HG03039 (cell line): ENCODE measurements around the gene HTR4.

ENCODE experiments used
- ATAC-seq: cut with Tn5 transposase; IDR thresholded peaks from one replicate; pipeline ENCODE4 v1.9.1; 2021; ENCODE audit warnings: mild to moderate bottlenecking, moderate library complexity; ENCODE audit not compliant: unreplicated experiment

The HTR4 gene

DNA sequence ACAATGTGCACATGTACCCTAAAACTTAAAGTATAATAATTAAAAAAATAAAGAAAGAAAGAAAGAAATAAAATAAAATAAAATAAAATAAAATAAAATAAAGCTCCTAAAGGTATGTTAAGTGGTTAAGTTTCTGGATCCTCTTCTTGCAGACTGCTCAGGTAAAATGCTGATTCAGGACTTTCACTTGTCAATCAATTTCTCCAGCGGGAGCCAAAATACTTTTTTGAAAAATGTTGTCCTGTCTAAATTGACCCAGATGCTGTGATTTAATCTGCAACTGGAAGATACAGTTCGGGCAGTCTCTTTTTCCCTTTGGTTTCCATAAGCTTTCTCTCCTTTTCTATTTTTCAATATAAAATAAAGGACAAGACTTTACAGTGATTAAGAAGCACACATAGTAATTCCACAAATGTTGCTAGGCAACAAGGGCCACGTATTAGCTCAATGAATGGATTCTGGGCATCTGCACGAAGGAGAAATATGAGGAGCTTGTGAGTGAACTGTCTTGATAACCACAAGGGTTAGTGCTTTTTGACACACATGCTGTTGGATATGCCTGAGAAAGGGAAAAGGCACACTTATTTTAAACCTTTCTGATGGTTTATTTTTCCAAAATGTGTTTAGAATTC, 38.6 kb downstream of the HTR4 start:
- no peak for ATAC-seq

DNA sequence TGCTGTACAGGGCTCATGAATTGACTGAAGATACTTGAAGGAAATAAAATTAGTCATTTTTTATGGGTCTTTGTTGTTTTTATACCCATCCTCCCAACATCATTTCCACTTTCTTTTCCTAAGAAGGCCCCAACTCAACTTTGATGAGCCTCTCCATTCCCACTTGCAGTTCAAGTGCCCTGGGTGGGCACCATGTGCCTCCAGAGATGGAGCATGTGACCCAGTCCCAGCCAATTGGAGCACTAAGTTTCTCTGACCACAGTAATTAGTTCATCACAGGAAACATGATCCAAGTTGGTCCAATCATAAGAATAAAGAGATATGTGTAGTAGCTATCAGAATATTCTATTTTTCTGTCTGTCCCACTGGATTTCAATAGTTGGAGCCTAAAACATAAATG, 46.9 kb downstream of the HTR4 start:
- no peak for ATAC-seq

DNA sequence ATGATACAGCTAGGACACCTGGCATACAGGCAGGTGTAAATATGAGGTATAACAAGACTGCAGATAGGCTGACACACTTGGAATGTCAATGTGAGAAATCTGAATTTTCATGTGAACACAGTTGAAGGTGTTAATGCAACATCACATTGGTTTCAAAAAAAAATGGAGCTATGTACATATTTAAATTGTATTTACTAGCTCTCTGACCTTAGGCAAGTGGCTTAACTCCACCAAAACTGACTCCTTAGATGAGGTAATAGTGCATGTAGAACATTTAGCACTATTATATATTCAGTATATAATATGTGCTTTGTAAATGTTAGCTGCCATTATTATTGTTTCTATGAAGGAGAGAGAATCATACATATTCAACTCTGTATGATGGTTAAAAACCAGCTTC, 48.0 kb downstream of the HTR4 start:
- no peak for ATAC-seq

DNA sequence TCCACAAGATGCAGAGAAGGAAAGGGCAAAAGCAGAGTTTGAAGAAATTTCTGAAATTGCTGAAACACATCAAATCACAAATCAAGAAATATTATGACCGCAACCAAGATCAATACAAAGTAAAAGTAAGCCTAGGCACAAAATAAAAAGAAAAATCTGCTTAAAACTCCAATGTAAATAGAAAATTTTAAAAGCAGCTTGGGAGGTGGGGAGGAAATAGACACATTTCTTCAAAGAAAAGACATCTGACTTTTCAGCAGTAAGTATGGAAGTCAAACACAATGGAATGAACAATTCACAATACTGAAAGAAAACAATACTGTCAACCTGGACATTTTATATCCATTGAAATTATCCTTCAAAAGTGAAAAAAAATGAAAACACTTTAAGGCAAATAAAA, 55.1 kb downstream of the HTR4 start:
- no peak for ATAC-seq

GRCh38 chr5:148595697-148596096, 58.6 kb downstream of the HTR4 start:
- no peak for ATAC-seq

- no peak for ATAC-seq
These were observed 67.5 kb downstream of the HTR4 start for GRCh38 chr5:148586796-148587195.

- ATAC-seq = no peak
These were observed 68.3 kb downstream of the HTR4 start for GRCh38 chr5:148585988-148586387.

- no peak for ATAC-seq
These were observed 70.2 kb downstream of the HTR4 start for GRCh38 chr5:148584103-148584502.

GRCh38 chr5:148583421-148583965, 70.8 kb downstream of the HTR4 start:
- no peak for ATAC-seq

DNA sequence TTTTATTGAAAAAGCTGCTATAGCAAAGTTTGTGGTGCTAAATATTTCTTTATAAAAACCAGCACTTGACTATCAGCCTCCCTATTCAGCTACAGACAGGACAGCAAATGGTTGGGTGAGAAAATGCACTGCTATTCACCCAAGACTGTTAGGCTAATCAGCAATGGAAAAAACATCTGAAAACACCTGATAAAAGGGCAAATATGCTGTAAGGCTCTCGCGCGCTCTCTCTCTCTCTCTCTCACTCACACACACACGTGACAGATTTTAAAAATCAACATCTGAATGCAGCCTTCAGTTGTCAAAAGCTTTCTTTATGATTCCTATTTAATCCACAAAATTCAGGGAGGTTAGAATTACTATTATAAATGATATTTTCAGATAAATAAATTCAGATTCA, 80.2 kb downstream of the HTR4 start:
- no peak for ATAC-seq

GRCh38 chr5:148573374-148573773, 81.0 kb downstream of the HTR4 start:
- no peak for ATAC-seq

- ATAC-seq = no peak
These were observed 84.4 kb downstream of the HTR4 start for GRCh38 chr5:148569948-148570347.

DNA sequence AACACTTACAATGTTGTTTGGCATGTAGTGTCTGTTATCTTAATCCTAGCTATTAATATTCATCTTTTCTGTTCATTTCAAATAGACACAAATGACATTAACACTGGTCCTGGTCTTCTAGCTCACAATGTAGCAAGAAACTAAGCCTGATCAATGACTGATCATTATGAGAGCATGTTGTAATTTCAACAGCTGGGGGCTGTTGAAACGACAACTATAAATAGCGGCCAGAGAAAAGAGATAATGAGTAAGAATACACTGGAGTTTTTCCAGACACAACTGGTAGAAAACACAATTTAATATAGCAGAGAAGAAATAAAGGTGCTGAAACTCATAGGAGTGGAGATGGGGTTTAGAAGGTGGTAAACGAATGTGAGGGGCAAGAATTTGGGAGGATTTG, 89.2 kb downstream of the HTR4 start:
- ATAC-seq = no peak

- ATAC-seq = no peak
These were observed 91.3 kb downstream of the HTR4 start for GRCh38 chr5:148563021-148563420.

DNA sequence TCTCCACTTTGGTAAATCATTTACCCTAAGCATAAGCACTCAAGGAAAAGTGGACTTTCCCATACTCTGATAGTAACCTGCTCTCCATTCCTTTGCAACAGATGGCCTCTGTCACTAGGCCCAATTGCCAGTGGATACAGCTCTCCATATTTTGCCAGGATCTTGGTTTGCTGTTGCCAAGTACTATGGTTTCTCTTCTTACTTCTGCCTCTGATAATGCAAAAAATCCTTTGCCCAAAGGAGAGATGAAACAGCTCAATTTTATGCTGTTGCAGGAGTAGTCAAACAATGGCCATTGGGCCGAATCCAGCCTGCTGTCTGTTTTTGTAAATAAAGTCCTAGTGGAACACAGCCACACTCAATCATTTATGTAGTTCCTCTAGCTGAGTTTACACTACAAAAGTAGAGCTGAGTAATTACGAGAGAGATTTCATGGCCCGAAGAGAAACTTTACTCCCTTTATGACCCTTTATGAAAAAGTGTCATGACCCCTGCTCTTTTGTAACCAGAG, 92.5 kb downstream of the HTR4 start:
- ATAC-seq = no peak

DNA sequence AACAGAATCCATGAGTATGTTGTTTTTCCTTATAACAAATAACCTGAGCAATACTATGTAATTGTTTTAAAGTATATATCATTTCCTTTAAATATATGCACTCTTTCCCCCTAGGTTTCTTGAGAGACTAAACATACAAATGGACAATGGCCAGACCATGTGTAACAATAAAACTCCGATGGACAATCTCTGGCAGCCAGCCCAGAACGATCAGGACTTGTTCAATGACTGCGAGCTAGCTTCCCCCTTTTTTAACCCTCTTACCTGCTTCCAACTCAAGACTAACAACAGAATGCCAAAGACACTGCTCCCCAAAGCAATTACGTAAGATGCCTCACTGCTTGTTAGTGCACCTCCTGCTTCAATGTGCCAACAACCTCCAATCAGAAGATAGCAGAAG, 94.9 kb downstream of the HTR4 start:
- ATAC-seq = no peak

- ATAC-seq = no peak
These were observed 95.4 kb downstream of the HTR4 start for GRCh38 chr5:148558892-148559291.

DNA sequence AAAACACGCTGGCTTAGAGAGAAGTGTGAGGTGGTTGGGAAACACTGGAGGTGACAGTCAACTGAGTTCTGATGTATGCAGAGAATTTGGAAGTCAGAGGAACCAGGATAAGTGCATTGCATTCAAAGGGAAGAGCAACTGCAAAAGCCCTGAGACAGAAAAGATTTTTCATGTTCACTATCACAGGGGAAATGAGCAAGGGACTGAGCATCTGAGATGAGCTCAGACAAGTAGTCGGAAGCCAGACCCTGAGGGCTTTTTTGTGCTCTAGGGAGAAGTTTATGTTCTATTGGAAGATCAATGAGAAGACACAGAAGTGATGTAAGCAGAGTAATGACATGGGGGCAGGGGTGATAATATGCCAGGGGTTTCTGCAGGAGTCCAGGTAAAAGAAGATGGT, 97.5 kb downstream of the HTR4 start:
- no peak for ATAC-seq

DNA sequence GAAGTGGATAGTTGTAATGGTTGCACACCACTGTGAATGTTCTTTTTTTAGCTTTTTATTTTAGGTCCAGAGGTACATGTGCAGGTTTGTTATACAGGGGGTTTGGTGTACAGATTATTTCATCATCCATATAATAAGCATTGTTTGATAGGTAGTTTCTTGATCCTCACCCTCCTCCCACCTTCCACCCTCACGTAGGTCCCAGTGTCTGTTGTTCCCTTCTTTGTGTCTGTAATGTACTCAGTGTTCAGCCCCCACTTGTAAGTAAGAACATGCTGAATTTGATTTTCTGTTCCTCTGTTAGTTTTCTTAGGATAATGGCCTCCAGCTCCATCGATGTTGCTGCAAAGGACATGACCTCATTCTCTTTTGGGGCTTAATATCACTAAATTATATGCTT, 99.7 kb downstream of the HTR4 start:
- no peak for ATAC-seq

DNA sequence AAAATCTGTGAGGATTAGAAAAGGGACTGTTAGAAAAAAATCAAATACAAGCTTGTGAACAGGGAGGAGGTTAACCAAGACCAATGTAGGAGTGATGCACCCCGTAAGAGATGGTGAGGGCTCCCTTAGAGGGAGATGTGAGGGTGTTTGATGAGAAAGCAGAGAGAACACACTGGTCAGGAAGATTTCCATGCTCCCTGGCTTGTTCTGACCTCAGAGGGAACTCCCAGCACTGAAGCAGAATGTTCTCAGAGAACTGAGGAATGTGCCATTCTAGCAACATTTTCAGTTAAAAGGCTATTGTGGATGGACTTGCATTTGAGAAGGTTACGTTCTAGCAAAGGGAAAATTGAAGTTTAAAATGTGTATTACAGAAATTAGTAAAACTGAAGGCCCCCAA, 110.6 kb downstream of the HTR4 start:
- ATAC-seq = no peak

- no peak for ATAC-seq
These were observed 111.5 kb downstream of the HTR4 start for GRCh38 chr5:148542812-148543211.

DNA sequence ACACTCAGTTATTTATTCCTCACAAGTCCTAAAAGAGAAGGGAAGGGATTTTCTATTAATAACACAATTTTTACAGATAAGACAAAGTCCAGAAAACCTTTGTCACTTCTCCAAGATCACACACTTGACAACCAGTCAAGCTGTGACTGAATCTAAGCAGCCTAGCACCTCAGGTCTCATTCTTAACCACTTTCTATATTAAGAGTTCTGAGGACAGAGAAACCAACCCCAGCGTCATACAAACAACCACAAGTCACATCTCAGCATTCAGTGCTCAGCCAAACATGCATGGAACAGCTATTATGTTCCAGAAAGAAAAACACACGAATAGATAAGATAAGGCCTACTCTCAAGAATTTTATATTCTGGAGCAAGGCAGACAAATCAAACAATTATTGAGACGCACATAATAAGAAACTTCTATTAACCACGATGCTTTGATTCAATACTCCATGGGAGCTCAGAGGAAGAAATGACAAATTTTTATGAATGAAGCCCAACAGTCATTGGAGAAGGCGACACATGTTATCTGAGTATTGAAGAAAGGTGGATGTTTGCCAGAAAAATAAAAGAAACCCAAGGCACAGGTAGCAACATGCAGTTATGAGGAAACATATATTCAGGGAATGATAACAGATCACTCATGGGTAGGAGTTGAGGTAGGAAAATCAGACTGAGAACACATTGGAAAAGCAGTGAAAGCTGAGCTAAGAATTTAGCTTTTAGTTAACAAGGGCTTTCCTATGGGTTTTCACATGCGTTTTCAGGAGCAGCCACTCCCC, 113.1 kb downstream of the HTR4 start:
- ATAC-seq = no peak
